Endometrial microvascular endothelial cells (primary cell): Measurements from ENCODE around the gene NAGPA. TPM values are rescaled to one million over a fixed set of nuclear protein-coding genes. Genes with fewer than 3 reads are reported as not detected.
"Not testable (repeated sequence)": the region's sequence is repeated elsewhere in the genome, so short reads cannot be mapped to it uniquely, and the experiment has no call there.

Experiments
- in situ Hi-C: cut with HindIII; loops from 2 replicates; pipeline ENCODE4 v1.10.0; 2017; ENCODE audit warnings: low sequenced_read_pairs, low pct_unique_long_range_greater_than_20kb; ENCODE audit errors: inconsistent ontology term
- total RNA-seq: library from RNA; depleted of rRNA; stranded (reverse); fragments of >200 nt; gene quantifications from one replicate; pipeline ENCODE4 v1.2.3, GENCODE V29; 2015; ENCODE audit errors: inconsistent ontology term

NAGPA gene
- total RNA-seq, 1 donor from 2014 or later: 40.3 TPM

- in situ Hi-C loops: no loop called here
Observed at GRCh38 chr16:5064915-5065314, 31.2 kb upstream of the NAGPA start.

GRCh38 chr16:5062790-5063765 is 29.3 kb upstream of the NAGPA start:
- in situ Hi-C loops: no loop called here

- in situ Hi-C loops: no loop called here
Observed at GRCh38 chr16:5062051-5062450, 28.3 kb upstream of the NAGPA start.

GRCh38 chr16:5060073-5060641 is 26.4 kb upstream of the NAGPA start:
- in situ Hi-C loops: no loop called here

- in situ Hi-C loops: no loop called here
Observed at GRCh38 chr16:5059386-5060072, 25.8 kb upstream of the NAGPA start.

- in situ Hi-C loops: no loop called here
Observed at GRCh38 chr16:5058476-5058875, 24.7 kb upstream of the NAGPA start.

- in situ Hi-C loops: no loop called here
Observed at GRCh38 chr16:5056352-5056751, 22.6 kb upstream of the NAGPA start.

GRCh38 chr16:5054876-5055865 is 21.4 kb upstream of the NAGPA start:
- in situ Hi-C loops: no loop called here

- in situ Hi-C loops: no loop called here
Observed at GRCh38 chr16:5046914-5047313, 13.2 kb upstream of the NAGPA start.

- in situ Hi-C loops: no loop called here
Observed at GRCh38 chr16:5045499-5046115, 11.9 kb upstream of the NAGPA start.

- in situ Hi-C loops: not testable (repeated sequence)
Observed at GRCh38 chr16:5044581-5044980, 10.8 kb upstream of the NAGPA start.

GRCh38 chr16:5044011-5044540 is 10.3 kb upstream of the NAGPA start:
- in situ Hi-C loops: no loop called here

- in situ Hi-C loops: no loop called here
Observed at GRCh38 chr16:5042574-5043171, 8.9 kb upstream of the NAGPA start.

- in situ Hi-C loops: no loop called here
Observed at GRCh38 chr16:5041600-5042133, 7.9 kb upstream of the NAGPA start.

- in situ Hi-C loops: no loop called here
Observed at GRCh38 chr16:5040451-5040850, 6.7 kb upstream of the NAGPA start.

GRCh38 chr16:5036228-5037156 is 2.8 kb upstream of the NAGPA start:
- in situ Hi-C loops: no loop called here

GRCh38 chr16:5035909-5036227 is 2.1 kb upstream of the NAGPA start:
- in situ Hi-C loops: no loop called here
